T-helper 22 cell (primary cell): ENCODE results near the gene MPZ.
"Not testable (repeated sequence)": the region's sequence is repeated elsewhere in the genome, so short reads cannot be mapped to it uniquely, and the experiment has no call there.

Experiments
- DNase-seq: peaks from one replicate; pipeline ENCODE4 v3.0.0-alpha.2; 2020; ENCODE audit warnings: low read depth

MPZ gene

DNA sequence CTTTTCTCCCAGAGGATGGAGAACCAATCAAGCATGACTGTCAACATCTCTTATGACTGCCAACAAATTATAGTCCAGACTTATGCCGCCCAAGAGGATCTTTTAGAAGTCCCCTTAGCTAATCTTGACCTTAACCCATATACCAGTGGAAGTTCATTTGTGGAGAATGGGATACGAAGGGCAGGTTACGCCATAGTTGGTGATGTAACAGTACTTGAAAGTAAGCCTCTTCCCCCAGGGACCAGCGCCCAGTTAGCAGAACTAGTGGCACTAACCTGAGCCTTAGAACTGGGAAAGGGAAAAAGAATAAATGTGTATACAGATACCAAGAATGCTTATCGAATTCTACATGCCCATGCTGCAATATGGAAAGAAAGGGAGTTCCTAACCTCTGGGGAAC lies 54.5 kb downstream of the MPZ start:
- DNase-seq, result not testable (repeated sequence)
